ENCODE measurements around the gene RFTN2.
"Not testable (repeated sequence)": the region's sequence is repeated elsewhere in the genome, so short reads cannot be mapped to it uniquely, and the experiment has no call there.

RFTN2 gene

GRCh38 chr2:197705121-197705911, 29.9 kb upstream of the RFTN2 start, which contains the start of gene MARS2:
TSS of gene MARS2 (plus strand) at chr2:197705369. CDS start at chr2:197705406, 37 bp downstream.
- TF ChIP-seq CTCF (IDR thresholded peaks at IDR 0.05; ENCODE audit: borderline replicate concordance, extremely low read depth, low read length, poor library complexity, severe bottlenecking) (no peak), EZH2 (IDR thresholded peaks at IDR 0.05; ENCODE audit: borderline replicate concordance, low read depth, low read length, severe bottlenecking) (no peak)
- peaks cover 53% of the 10 kb centered on the region for H3K4me1 ChIP-seq (ENCODE audit: insufficient read depth, low read length)

GRCh38 chr2:197704434-197705120, 29.2 kb upstream of the RFTN2 start:
- Histone ChIP-seq H3K4me3 (ENCODE audit: low read depth in 1 of 2, low read length in 2 of 2) (peak overlapping the region; percentile 16 to 95; a peak in 3 of 4 replicates), H3K27ac (ENCODE audit: low read length) (peak overlapping the region; percentile 75), H3K9me3 (ENCODE audit: insufficient read depth, low read length, severe bottlenecking) (no peaks in the 10 kb centered on the region), H3K4me2 (ENCODE audit: insufficient read depth, low read length) (peak overlapping the region; percentile 68), H3K27me3 (ENCODE audit: insufficient read depth, low read length, poor library complexity) (no peaks in the 10 kb centered on the region), H2AFZ (ENCODE audit: low read depth, low read length) (peak overlapping the region; percentile 70), H3K79me2 (ENCODE audit: insufficient read depth, low read length) (peaks cover 42% of the 10 kb centered on the region), H3K9ac (ENCODE audit: low read depth, low read length) (peak overlapping the region; percentile 54), H4K20me1 (ENCODE audit: insufficient read depth, low read length) (peaks cover 31% of the 10 kb centered on the region), H3K36me3 (ENCODE audit: insufficient read depth, low read length) (peaks cover 15% of the 10 kb centered on the region), H3K4me1 (ENCODE audit: insufficient read depth, low read length) (peaks cover 46% of the 10 kb centered on the region)
- peak; percentile 56 for ATAC-seq (ENCODE audit: insufficient read depth, low read depth)
- TF ChIP-seq EZH2 (IDR thresholded peaks at IDR 0.05; ENCODE audit: borderline replicate concordance, low read depth, low read length, severe bottlenecking): no peak
- no peak for TF ChIP-seq CTCF (IDR thresholded peaks at IDR 0.05; ENCODE audit: borderline replicate concordance, extremely low read depth, low read length, poor library complexity, severe bottlenecking)
- DNase-seq: no peak

More at GRCh38 chr2:197705121-197705911, 29.9 kb upstream of the RFTN2 start, which contains the start of gene MARS2:
- Histone ChIP-seq H4K20me1 (ENCODE audit: insufficient read depth, low read length) (peaks cover 39% of the 10 kb centered on the region), H3K27me3 (ENCODE audit: insufficient read depth, low read length, poor library complexity) (no peaks in the 10 kb centered on the region), H3K36me3 (ENCODE audit: insufficient read depth, low read length) (peaks cover 21% of the 10 kb centered on the region), H3K27ac (ENCODE audit: low read length) (peak within 1 kb of the TSS; percentile 75), H3K4me2 (ENCODE audit: insufficient read depth, low read length) (peak within 1 kb of the TSS; percentile 96), H3K9me3 (ENCODE audit: insufficient read depth, low read length, severe bottlenecking) (no peaks in the 10 kb centered on the region), H3K4me3 (ENCODE audit: low read depth in 1 of 2, low read length in 2 of 2) (peak within 1 kb of the TSS; percentile 86 to 95), H2AFZ (ENCODE audit: low read depth, low read length) (peak within 1 kb of the TSS; percentile 97), H3K9ac (ENCODE audit: low read depth, low read length) (peak within 1 kb of the TSS; percentile 54), H3K79me2 (ENCODE audit: insufficient read depth, low read length) (peaks cover 50% of the 10 kb centered on the region)
- DNase-seq (peak; percentile 91), ATAC-seq (ENCODE audit: insufficient read depth, low read depth) (peak; percentile 78)

GRCh38 chr2:197700960-197701359, 25.6 kb upstream of the RFTN2 start:
- Histone ChIP-seq H3K27me3 (ENCODE audit: insufficient read depth, low read length, poor library complexity) (no peaks in the 10 kb centered on the region), H3K9ac (ENCODE audit: low read depth, low read length) (no peak overlapping the region), H2AFZ (ENCODE audit: low read depth, low read length) (no peak overlapping the region; the same call in 1 of the 2 replicates), H3K4me2 (ENCODE audit: insufficient read depth, low read length) (no peak overlapping the region), H4K20me1 (ENCODE audit: insufficient read depth, low read length) (peaks cover 5% of the 10 kb centered on the region; the same call in 1 of the 2 replicates), H3K27ac (ENCODE audit: low read length) (no peak overlapping the region), H3K4me3 (ENCODE audit: low read depth in 1 of 2, low read length in 2 of 2) (no peak overlapping the region), H3K79me2 (ENCODE audit: insufficient read depth, low read length) (peaks cover 8% of the 10 kb centered on the region), H3K36me3 (ENCODE audit: insufficient read depth, low read length) (no peaks in the 10 kb centered on the region), H3K9me3 (ENCODE audit: insufficient read depth, low read length, severe bottlenecking) (no peaks in the 10 kb centered on the region), H3K4me1 (ENCODE audit: insufficient read depth, low read length) (peaks cover 13% of the 10 kb centered on the region)
- DNase-seq (peak; percentile 15), ATAC-seq (ENCODE audit: insufficient read depth, low read depth) (no peak)
- TF ChIP-seq EZH2 (IDR thresholded peaks at IDR 0.05; ENCODE audit: borderline replicate concordance, low read depth, low read length, severe bottlenecking) (no peak), CTCF (IDR thresholded peaks at IDR 0.05; ENCODE audit: borderline replicate concordance, extremely low read depth, low read length, poor library complexity, severe bottlenecking) (no peak)

- DNase-seq: not testable (repeated sequence)
Observed at GRCh38 chr2:197699724-197700123, 24.3 kb upstream of the RFTN2 start.

GRCh38 chr2:197696571-197696970, 21.2 kb upstream of the RFTN2 start:
- DNase-seq; H3K27me3 ChIP-seq (ENCODE audit: insufficient read depth, low read length, poor library complexity); H3K4me2 ChIP-seq (ENCODE audit: insufficient read depth, low read length); H3K27ac ChIP-seq (ENCODE audit: low read length); H4K20me1 ChIP-seq (ENCODE audit: insufficient read depth, low read length); H3K79me2 ChIP-seq (ENCODE audit: insufficient read depth, low read length); H3K9me3 ChIP-seq (ENCODE audit: insufficient read depth, low read length, severe bottlenecking); H3K36me3 ChIP-seq (ENCODE audit: insufficient read depth, low read length); H3K9ac ChIP-seq (ENCODE audit: low read depth, low read length); H2AFZ ChIP-seq (ENCODE audit: low read depth, low read length); ATAC-seq (ENCODE audit: insufficient read depth, low read depth); H3K4me3 ChIP-seq (ENCODE audit: low read depth in 1 of 2, low read length in 2 of 2); H3K4me1 ChIP-seq (ENCODE audit: insufficient read depth, low read length): not testable (repeated sequence)

More at GRCh38 chr2:197699724-197700123, 24.3 kb upstream of the RFTN2 start:
- not testable (repeated sequence) for ATAC-seq (ENCODE audit: insufficient read depth, low read depth); H3K27ac ChIP-seq (ENCODE audit: low read length); H3K27me3 ChIP-seq (ENCODE audit: insufficient read depth, low read length, poor library complexity); H2AFZ ChIP-seq (ENCODE audit: low read depth, low read length); H3K4me3 ChIP-seq (ENCODE audit: low read depth in 1 of 2, low read length in 2 of 2); H3K79me2 ChIP-seq (ENCODE audit: insufficient read depth, low read length); H3K36me3 ChIP-seq (ENCODE audit: insufficient read depth, low read length); H3K4me2 ChIP-seq (ENCODE audit: insufficient read depth, low read length); H3K9me3 ChIP-seq (ENCODE audit: insufficient read depth, low read length, severe bottlenecking); H4K20me1 ChIP-seq (ENCODE audit: insufficient read depth, low read length); H3K9ac ChIP-seq (ENCODE audit: low read depth, low read length)
- peaks cover 10% of the 10 kb centered on the region for H3K4me1 ChIP-seq (ENCODE audit: insufficient read depth, low read length)
